GM19043 (cell line): ENCODE results near the gene SPATS2L.

Experiments
- ATAC-seq: cut with Tn5 transposase; IDR thresholded peaks from one replicate; pipeline ENCODE4 v1.9.1; 2021; ENCODE audit warnings: low read depth; ENCODE audit not compliant: unreplicated experiment

The SPATS2L gene

GRCh38 chr2:200367155-200367554 lies 60.7 kb downstream of the SPATS2L start:
- no peak for ATAC-seq

- ATAC-seq, result no peak
These were observed 63.4 kb downstream of the SPATS2L start for GRCh38 chr2:200369886-200370285.

- ATAC-seq, result peak; percentile 43
These were observed 66.7 kb downstream of the SPATS2L start for GRCh38 chr2:200373231-200373630.

- ATAC-seq, result peak; percentile 88
These were observed 67.5 kb downstream of the SPATS2L start for GRCh38 chr2:200373973-200374416.

GRCh38 chr2:200376513-200377354 lies 70.2 kb downstream of the SPATS2L start:
- ATAC-seq, result no peak

DNA sequence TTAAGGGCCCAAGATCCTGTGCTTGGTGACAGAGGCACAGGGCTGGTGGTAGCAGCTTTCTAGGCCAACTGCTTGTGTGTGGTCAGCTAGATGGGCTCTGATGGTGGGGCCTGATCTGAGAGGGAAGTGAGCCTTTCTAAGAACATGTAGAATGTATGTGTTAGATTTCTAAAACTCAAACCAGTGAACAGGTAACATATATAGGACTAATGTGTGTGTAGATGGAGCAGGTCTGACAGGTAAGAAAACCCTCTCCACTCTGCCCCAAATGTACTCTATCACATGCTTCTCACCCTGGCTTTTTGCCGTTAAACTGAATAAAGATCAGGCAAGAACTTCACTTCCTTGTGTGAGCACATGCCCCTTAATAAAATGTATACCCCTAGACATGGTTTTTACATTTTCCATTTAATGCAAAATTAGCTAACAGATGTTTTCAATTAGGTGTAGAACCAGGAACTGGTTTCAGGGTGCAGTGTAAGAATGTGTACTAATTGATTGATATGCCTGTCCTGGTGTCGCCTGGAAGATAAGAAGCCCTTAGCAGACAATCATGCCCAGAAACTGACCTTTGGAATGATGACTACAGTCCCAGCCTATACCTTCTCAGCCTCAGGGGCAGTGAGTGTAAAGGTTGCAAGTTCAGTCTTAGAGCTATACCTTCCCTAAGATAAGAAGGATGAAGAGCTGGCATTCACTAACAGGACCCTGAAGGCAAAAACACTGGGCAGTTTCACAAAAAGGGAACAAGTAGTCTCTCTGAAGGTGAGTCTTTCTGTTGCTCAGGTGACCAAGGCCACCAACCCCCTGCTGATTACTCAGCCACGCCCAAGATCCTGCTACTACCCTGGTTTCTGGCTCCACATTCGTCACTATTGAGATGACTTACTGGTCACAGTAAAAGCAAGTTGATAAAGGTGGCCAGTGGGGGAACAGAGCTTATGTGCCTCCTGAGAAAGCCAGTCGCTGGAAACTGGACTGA lies 71.2 kb downstream of the SPATS2L start:
- ATAC-seq, result no peak

- ATAC-seq, result no peak
These were observed 72.3 kb downstream of the SPATS2L start for GRCh38 chr2:200378652-200379290.

DNA sequence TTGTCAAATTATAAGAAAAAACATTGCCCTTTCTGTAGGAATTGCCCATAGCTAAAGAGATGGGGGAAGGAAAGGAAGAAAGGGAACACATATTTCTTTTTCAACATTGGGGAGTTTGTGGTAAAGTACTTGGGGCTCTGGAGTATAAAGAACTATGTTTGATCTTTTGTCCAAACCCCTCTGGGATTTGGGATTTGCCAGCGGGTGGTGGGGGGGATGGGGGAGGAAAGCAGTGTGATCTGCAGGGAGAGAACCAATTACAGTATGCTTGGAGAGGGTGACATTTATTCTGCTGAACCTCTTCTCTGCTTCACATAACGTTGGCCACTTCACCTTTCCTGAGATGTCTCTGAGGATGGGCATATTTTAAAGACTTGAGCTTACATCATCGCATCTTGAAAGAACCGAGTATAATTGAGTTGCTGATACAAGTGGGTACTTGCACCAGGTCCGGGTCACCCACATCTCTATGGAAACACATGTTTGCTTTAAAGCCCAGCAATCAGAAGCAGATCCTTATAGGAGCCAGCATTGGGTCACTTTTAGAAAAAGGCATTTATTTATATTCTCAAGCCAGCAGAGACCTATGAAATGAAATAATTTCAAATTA lies 73.1 kb downstream of the SPATS2L start:
- no peak for ATAC-seq

DNA sequence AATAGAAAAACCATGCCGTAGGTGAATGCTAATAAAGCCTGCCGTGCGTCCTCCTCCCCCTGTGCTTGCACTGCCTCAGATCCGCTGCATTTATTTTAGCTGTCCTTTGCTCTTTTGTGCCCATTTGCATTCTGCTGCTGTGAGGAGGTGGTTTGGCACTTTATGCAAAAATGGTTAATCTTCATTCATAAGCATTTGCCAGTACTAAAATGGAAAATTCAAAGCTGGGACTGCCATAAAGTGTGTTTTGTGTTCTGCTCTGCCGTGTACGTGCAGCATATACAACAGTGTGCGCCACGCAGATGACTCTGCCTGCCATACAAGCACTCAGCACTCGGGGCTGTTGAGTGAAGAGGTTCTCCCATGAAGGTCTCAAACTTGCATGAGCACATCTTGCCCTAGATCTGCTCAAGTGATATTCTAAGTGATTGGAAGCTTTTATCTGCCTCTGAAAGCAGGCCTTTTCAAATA lies 73.6 kb downstream of the SPATS2L start:
- no peak for ATAC-seq

DNA sequence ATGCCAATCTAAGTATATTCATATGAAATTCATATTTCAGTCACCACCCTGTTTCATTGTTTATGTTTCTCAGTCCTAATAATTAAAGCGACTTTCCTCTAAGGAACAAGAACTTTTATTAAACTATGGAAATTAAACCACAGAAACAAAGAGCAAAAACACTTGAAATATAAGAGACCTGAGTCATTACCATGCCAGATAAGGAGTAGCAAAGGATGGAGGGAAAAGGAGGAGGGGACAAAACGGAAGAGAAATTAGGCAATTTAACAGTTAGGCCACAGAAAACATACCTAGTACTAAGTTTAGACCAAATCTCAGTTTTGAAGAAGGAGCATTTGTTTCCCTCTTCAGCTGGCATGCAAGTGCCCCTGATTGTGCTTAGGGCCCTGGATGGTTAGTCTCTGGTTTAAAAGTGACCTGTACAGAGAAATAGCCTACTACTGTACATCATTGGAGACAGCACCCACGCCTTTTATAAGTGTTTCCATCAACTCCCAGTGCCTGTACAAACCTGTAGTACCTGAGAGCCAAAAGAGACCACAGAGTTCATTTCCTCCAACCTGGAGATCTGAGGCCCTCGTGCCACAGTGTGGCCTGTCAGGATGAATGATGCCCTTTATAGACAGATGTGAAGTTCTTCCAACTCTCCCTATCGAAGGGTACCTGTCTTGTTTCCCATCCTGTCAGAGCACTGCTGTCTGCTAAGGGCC lies 74.5 kb downstream of the SPATS2L start:
- no peak for ATAC-seq

DNA sequence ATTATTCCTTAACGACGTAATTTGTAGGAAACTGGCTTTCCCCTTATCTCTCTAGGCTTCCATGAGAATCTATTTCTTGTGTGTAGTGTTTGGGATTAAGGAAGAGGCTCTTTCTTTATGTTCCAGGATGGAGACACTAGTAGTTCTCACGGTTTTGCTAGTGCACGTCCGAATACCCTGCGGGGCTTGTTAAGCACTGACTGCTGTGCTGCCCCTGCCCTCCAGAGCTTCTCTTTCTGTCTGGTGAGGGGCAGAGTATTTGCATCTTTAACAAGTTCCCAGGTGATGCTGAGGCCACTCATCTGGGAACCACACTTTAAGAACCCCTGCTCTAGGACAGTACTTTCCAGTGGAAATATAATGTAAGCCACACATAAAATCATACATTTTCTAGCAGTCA lies 76.4 kb downstream of the SPATS2L start:
- ATAC-seq, result no peak

DNA sequence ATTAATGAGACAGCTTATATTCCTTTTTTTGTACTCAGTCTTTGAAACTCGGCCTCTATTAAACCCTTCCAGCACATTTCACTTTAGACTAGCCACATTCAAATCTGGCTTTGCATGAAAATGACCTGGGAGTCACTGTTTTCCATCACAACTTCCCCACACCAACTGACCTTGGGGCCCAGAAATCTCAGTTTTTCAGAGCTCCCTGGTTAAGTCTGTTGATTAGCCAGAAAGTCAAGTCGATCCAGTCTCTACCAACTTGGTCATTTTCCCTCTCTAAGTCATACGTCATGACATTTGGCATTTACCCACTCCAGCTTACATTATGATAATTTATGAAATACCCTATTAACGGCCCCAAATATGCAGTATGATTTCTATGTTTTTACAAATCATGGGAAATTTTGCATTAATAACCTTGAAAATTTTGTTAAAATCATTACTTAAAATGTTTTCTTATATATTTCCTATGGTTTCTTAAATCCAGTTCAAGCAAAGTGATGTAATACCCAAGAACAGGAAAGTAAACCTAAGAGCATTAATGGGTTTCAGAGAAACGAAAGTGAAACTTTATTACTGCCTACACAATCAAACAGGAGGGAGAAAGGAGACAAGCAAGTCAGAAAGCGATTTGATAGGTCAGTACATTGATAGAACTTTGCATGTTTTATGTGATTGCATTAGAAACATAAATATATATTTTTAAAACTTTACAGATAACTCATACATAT lies 77.1 kb downstream of the SPATS2L start:
- ATAC-seq, result no peak

DNA sequence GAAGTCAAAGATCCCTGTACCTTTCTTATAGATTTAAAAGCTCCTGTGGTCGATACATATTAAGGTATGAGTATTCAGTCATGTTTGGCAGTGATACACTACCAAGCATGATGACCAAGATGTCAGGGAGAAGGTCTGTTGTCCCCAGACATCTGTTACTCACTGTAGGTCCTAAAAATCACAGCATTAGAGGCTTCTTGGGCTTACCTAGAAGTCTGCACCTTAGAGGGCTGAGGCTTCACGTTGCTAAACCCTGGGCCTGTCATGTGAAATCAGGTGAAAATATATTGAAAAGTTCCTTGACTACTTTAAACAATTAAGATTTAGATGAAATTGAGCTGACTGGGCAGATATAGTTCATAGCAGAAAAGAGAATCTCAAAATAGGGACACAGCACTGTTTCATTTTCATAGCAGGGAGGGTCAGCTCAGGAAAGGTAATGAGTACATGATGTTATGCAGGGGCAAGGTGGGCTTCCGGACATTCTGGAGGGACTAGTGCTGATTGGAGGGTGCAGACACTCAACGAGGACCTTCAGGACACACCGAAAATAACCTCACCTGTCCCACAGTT lies 78.7 kb downstream of the SPATS2L start:
- ATAC-seq, result no peak

GRCh38 chr2:200393191-200393590 lies 86.7 kb downstream of the SPATS2L start:
- no peak for ATAC-seq

GRCh38 chr2:200394045-200394444 lies 87.6 kb downstream of the SPATS2L start:
- ATAC-seq, result no peak

DNA sequence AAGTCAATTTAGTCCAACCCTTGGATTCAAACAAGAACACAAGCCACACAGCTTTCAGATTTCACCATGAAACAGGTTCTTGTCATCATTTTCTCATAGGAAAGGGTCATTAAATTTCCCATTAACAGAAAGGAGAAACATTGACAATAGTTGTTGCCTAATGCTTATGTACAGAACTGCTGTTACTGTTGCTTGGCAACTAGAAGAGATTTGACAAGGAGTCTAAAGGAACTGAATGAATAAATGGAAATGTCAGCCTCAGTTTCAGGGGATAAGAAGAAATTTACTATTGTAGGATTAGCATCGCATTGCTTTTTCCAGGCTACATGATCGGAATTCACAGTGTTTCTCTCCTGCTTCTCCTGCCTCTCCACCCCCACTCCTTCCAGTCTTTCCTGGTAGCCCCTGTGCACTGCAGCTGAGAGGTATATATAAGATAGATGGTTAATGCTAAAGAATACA lies 90.3 kb downstream of the SPATS2L start:
- no peak for ATAC-seq

GRCh38 chr2:200397785-200398184 lies 91.3 kb downstream of the SPATS2L start:
- ATAC-seq, result no peak

DNA sequence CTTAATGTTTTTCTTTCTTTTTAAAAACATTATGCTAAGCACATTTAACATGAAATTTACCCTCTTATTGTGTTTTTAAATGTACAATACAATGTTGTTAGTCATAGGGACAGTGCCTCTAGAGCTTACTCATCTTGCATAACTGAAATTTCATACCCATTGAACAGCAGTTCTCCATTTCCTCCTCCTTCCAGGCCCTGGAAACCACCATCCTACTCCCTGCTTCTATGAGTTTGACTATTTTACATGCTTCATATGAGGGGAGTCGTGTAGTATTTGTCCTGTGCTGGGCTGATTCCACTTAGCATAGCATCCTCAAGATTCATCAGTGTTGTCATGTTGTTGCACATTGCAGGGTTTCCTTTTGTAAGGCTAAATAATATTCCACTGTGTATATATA lies 92.6 kb downstream of the SPATS2L start:
- ATAC-seq, result no peak

DNA sequence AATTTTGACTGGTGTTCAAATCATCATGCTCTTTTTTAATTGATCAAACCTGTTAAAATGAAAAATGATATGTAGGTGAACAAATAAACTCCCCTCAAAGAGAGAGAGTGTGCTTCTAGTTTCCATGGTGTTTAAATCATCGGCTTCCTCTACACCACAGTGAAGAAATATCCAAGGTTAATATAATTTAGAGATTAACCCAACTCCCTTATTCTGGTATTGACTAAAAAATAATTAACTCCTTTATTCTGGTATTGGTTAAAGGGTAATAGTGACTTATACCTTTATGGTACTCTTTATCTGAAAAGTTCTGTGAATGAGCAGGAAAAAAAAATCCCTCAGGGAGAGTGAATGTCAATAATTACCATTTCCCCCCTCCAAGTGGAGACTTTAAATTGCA lies 93.1 kb downstream of the SPATS2L start:
- ATAC-seq, result no peak
